ENCODE results near the gene COL27A1. TPM values are rescaled to one million over a fixed set of nuclear protein-coding genes. Genes with fewer than 3 reads are reported as not detected.

Gene COL27A1
- total and polyA plus RNA-seq, 3 donors from 2014 or later = 9.3 to 68.8 (median 25.7) TPM

GRCh38 chr9:114214686-114215414 is 59.5 kb downstream of the COL27A1 start:
- no peak for DNase-seq
- no peaks in the 10 kb centered on the region for H3K9me3 ChIP-seq
- H3K4me1 ChIP-seq = peaks cover 17% of the 10 kb centered on the region
- H3K36me3 ChIP-seq (ENCODE audit: low read depth, missing control alignments) = no peaks in the 10 kb centered on the region
- H3K27ac ChIP-seq = no peak overlapping the region
- H3K27me3 ChIP-seq = no peaks in the 10 kb centered on the region
- TF ChIP-seq CTCF (IDR thresholded peaks at IDR 0.05) (no peak), POLR2A (IDR thresholded peaks at IDR 0.05) (no peak)
- 56 to 71% methylated on average over 5 to 7 of the region's 7 CpGs for WGBS, 2 donors
- intact Hi-C loops (cut with DNase I; ENCODE audit: low total_unique reads) = no loop called here
- H3K4me3 ChIP-seq = no peak overlapping the region

GRCh38 chr9:114216081-114216480 is 60.7 kb downstream of the COL27A1 start:
- intact Hi-C loops (cut with DNase I; ENCODE audit: low total_unique reads) = no loop called here
- peak; percentile 87 for DNase-seq
- WGBS, 2 donors = 47% methylated on average over 7 of the region's 7 CpGs

GRCh38 chr9:114216976-114217375 is 61.6 kb downstream of the COL27A1 start:
- no peak overlapping the region for H3K4me3 ChIP-seq
- H3K36me3 ChIP-seq (ENCODE audit: low read depth, missing control alignments) = no peaks in the 10 kb centered on the region
- 82 to 94% methylated on average over 4 of the region's 4 CpGs for WGBS, 2 donors
- H3K27ac ChIP-seq = no peak overlapping the region
- no peaks in the 10 kb centered on the region for H3K9me3 ChIP-seq
- no peak for TF ChIP-seq POLR2A (IDR thresholded peaks at IDR 0.05)
- TF ChIP-seq CTCF (IDR thresholded peaks at IDR 0.05) = no peak
- DNase-seq = no peak
- intact Hi-C loops (cut with DNase I; ENCODE audit: low total_unique reads) = no loop called here
- H3K27me3 ChIP-seq = no peaks in the 10 kb centered on the region
- peaks cover 17% of the 10 kb centered on the region for H3K4me1 ChIP-seq

More at GRCh38 chr9:114216081-114216480, 60.7 kb downstream of the COL27A1 start:
- no peak overlapping the region for H3K27ac ChIP-seq
- H3K4me3 ChIP-seq = no peak overlapping the region
- no peaks in the 10 kb centered on the region for H3K9me3 ChIP-seq
- TF ChIP-seq POLR2A (IDR thresholded peaks at IDR 0.05) (no peak), CTCF (IDR thresholded peaks at IDR 0.05) (no peak)
- no peaks in the 10 kb centered on the region for H3K36me3 ChIP-seq (ENCODE audit: low read depth, missing control alignments)
- peaks cover 17% of the 10 kb centered on the region for H3K4me1 ChIP-seq
- H3K27me3 ChIP-seq = no peaks in the 10 kb centered on the region

GRCh38 chr9:114218264-114219120 is 63.2 kb downstream of the COL27A1 start:
- intact Hi-C loops (cut with DNase I; ENCODE audit: low total_unique reads) = no loop called here
- H3K27me3 ChIP-seq = no peaks in the 10 kb centered on the region
- H3K4me1 ChIP-seq = peaks cover 17% of the 10 kb centered on the region
- no peaks in the 10 kb centered on the region for H3K9me3 ChIP-seq
- TF ChIP-seq POLR2A (IDR thresholded peaks at IDR 0.05) (no peak), CTCF (IDR thresholded peaks at IDR 0.05) (no peak)
- H3K36me3 ChIP-seq (ENCODE audit: low read depth, missing control alignments) = no peaks in the 10 kb centered on the region
- H3K27ac ChIP-seq = no peak overlapping the region
- no peak for DNase-seq
- H3K4me3 ChIP-seq = no peak overlapping the region
- WGBS, 2 donors = 84 to 93% methylated on average over 11 of the region's 11 CpGs

Measured in testis (tissue), 3 donors.